K562 (cell line): ENCODE measurements around the gene MAP3K15. TPM values are rescaled to one million over a fixed set of nuclear protein-coding genes. Genes with fewer than 3 reads are reported as not detected.

Source experiments
- ATAC-seq: fragments of 200-7000 bp; cut with Tn5 transposase; 3 replicates; pipeline ENCODE4 v1.9.1; 2020; ENCODE audit warnings: moderate library complexity
- BruUV-seq: library from RNA; stranded (reverse); fragments of 400-500 nt; replicated peaks from 2 replicates; lab custom pipeline; 2021; lab: Mats Ljungman, UMichigan
- CTCF ChIA-PET: fragments of 300-600 bp; formaldehyde crosslinking; extraction: SDS; loops from one replicate; lab custom pipeline; 2021; ENCODE audit warnings: low intra/inter-chr PET ratio; lab: Yijun Ruan, JAX
- POLR2A ChIA-PET: fragments of 300-600, 350-650 bp; sonication (Branson Sonifier 250); formaldehyde crosslinking; extraction: SDS; loops from one replicate; lab custom pipeline; 2021; ENCODE audit warnings: antibody characterized with exemption, inconsistent platforms; lab: Yijun Ruan, JAX
- DNase-seq, 4 experiments: peaks; one replicate each; pipeline versions ENCODE4 v3.0.0 to v3.0.0-alpha.2; 2011 to 2018; ENCODE audit warnings: low spot score in 3 of 4, mixed read lengths in 3 of 4; ENCODE audit errors: extremely low read depth in 1 of 4
- FAIRE-seq: peaks from 2 replicates; lab custom pipeline; 2011; peaks lifted over from hg19 to GRCh38; lab: Jason Lieb, UNC
- H2AFZ ChIP-seq: 2 replicates; pipeline ENCODE4 v1.6.0; 2011; ENCODE audit warnings: low read depth, low read length, control low read depth, inconsistent platforms
- H3K27ac ChIP-seq: fragments of 200-600 bp; 3 replicates; pipeline ENCODE4 v1.8.0; 2011; ENCODE audit warnings: low read depth, mild to moderate bottlenecking, control low read depth, inconsistent platforms, low read length, moderate library complexity, mixed read lengths; ENCODE audit errors: extremely low read depth
- H3K27me3 ChIP-seq, 2 experiments: fragments of 300-600 bp in 1 of 2; 2 replicates in 1 of 2; 3 replicates in 1 of 2; pipeline versions ENCODE4 v1.6.0 to v1.8.0; 2011; ENCODE audit warnings: inconsistent platforms in 2 of 2, low read length in 2 of 2, mild to moderate bottlenecking in 1 of 2, mixed read lengths in 1 of 2, moderate library complexity in 1 of 2; ENCODE audit not compliant: control insufficient read depth in 2 of 2, insufficient read depth in 2 of 2
- H3K36me3 ChIP-seq: fragments of 300-600 bp; 3 replicates; pipeline ENCODE4 v1.8.0; 2011; ENCODE audit warnings: mild to moderate bottlenecking, low read length, inconsistent platforms; ENCODE audit not compliant: control insufficient read depth, insufficient read depth
- H3K4me1 ChIP-seq, 2 experiments: fragments of 200-600 bp in 1 of 2; replicated peaks in 1 of 2; 2 replicates in 1 of 2; 3 replicates in 1 of 2; pipeline versions ENCODE4 v1.5.1 to v1.8.0; 2011; ENCODE audit warnings: inconsistent platforms in 2 of 2, low read length in 2 of 2, mild to moderate bottlenecking in 1 of 2, mixed read lengths in 1 of 2, moderate library complexity in 1 of 2; ENCODE audit not compliant: control insufficient read depth in 2 of 2, insufficient read depth in 2 of 2
- H3K4me2 ChIP-seq: 2 replicates; pipeline ENCODE4 v1.6.1; 2011; ENCODE audit warnings: low read length, control low read depth, inconsistent platforms, mixed read lengths; ENCODE audit not compliant: insufficient read depth
- H3K4me3 ChIP-seq: fragments of 200-600 bp; sonication (generic), shearing (Covaris generic); 2 replicates; pipeline ENCODE4 v1.5.1; 2016; ENCODE audit warnings: control low read depth, inconsistent platforms
- H3K79me2 ChIP-seq: fragments of 200-600 bp; 3 replicates; pipeline ENCODE4 v1.8.0; 2011; ENCODE audit warnings: low read length, inconsistent platforms; ENCODE audit not compliant: control insufficient read depth, insufficient read depth
- H3K9ac ChIP-seq, 2 experiments: 2 replicates each; pipeline versions ENCODE4 v1.6.0 to v1.6.1; 2011; ENCODE audit warnings: low read depth in 2 of 2, low read length in 2 of 2, control low read depth in 1 of 2, inconsistent platforms in 1 of 2, mild to moderate bottlenecking in 1 of 2, mixed read lengths in 1 of 2; ENCODE audit not compliant: insufficient read depth in 1 of 2
- H3K9me1 ChIP-seq: one replicate; pipeline ENCODE4 v1.6.0; 2011; ENCODE audit warnings: inconsistent platforms, mild to moderate bottlenecking, low read length, moderate library complexity; ENCODE audit not compliant: control insufficient read depth, insufficient read depth
- H3K9me3 ChIP-seq: replicated peaks from 2 replicates; pipeline ENCODE4 v1.5.1; 2011; ENCODE audit warnings: low read depth, low read length, inconsistent platforms; ENCODE audit not compliant: control insufficient read depth, insufficient read depth
- H4K20me1 ChIP-seq: replicated peaks from 2 replicates; pipeline ENCODE4 v1.6.1; 2011; ENCODE audit warnings: low read length, inconsistent platforms, mixed read lengths; ENCODE audit not compliant: control insufficient read depth, insufficient read depth
- CBX2 ChIP-seq: fragments of 200-600 bp; sonication (generic); IDR thresholded peaks from one replicate; pipeline ENCODE4 v1.6.1; 2012; ENCODE audit warnings: mild to moderate bottlenecking, low read length, inconsistent platforms; ENCODE audit not compliant: insufficient read depth, poor library complexity, severe bottlenecking
- EP400 ChIP-seq: fragments of 450-650 bp; IDR thresholded peaks from 2 replicates; pipeline ENCODE4 v1.6.1; 2017; ENCODE audit warnings: antibody characterized with exemption, mild to moderate bottlenecking, moderate library complexity
- MAFG ChIP-seq: fragments of 450-650 bp; conservative IDR thresholded peaks from 2 replicates; pipeline ENCODE4 v1.6.1; 2016; ENCODE audit warnings: missing genetic modification characterization, missing compliant biosample characterization
- MCM5 ChIP-seq: fragments of 450-650 bp; IDR thresholded peaks from 2 replicates; pipeline ENCODE4 v1.6.1; 2016; ENCODE audit warnings: low read depth
- MED1 ChIP-seq: sonication (generic); formaldehyde crosslinking; IDR thresholded peaks from 2 replicates; pipeline ENCODE4 v1.8.1; 2023; ENCODE audit warnings: missing genetic modification reagents, borderline replicate concordance
- NBN ChIP-seq: fragments of 450-650 bp; IDR thresholded peaks from 2 replicates; pipeline ENCODE4 v1.6.1; 2016; ENCODE audit warnings: low read depth, mild to moderate bottlenecking
- TRIM24 ChIP-seq, 2 experiments: fragments of 450-650 bp; IDR thresholded peaks; 2 replicates each; pipeline ENCODE4 v1.6.1; 2016
- WHSC1 ChIP-seq: IDR thresholded peaks from one replicate; pipeline ENCODE4 v1.6.1; 2012; ENCODE audit warnings: low read length, control low read depth, inconsistent platforms
- ZNF212 ChIP-seq: fragments of 450-650 bp; formaldehyde crosslinking; IDR thresholded peaks from 2 replicates; pipeline ENCODE4 v1.4.0; 2020; ENCODE audit warnings: mild to moderate bottlenecking
- ZNF766 ChIP-seq: fragments of 200-800 bp; sonication (Bioruptor generic); conservative IDR thresholded peaks from 2 replicates; pipeline ENCODE4 v1.6.1; 2016; ENCODE audit warnings: missing genetic modification characterization, missing compliant biosample characterization
- WGBS: fragments of 100-300 bp; shearing (Covaris generic); methylation state at CpG from one replicate; pipeline ENCODE4 v1.1.6; 2016; ENCODE audit warnings: low coverage, mixed read lengths; ENCODE audit not compliant: insufficient coverage; ENCODE audit errors: missing lambda C conversion rate; 5-methylcytosine and 5-hydroxymethylcytosine counted together
- in situ Hi-C: fragments of 300-500 bp; cut with MboI; formaldehyde crosslinking; loops from 4 replicates; pipeline ENCODE4 v1.15.0; 2018; ENCODE audit warnings: inconsistent platforms, mixed read lengths
- intact Hi-C: fragments of 100-400 bp; cut with micrococcal nuclease; formaldehyde crosslinking; loops from 2 replicates; pipeline ENCODE4 v1.14.2; 2022
- polyA plus RNA-seq, 8 experiments: library from polyadenylated mRNA; depleted of rRNA in 4 of 8; stranded (reverse) in 5 of 8; unstranded in 3 of 8; fragments of >200 nt; fragmentation: Nextera tagmentation in 2 of 8; fragmentation: Illumina TruSeq in 1 of 8; extraction: Ambion mirVana in 2 of 8; extraction: Trizol in 1 of 8; gene quantifications; 2 replicates each; pipeline versions ENCODE4 v1.2.1 to v1.2.3, GENCODE V29; 2011 to 2014; ENCODE audit warnings: inconsistent platforms in 1 of 8, missing spikeins in 1 of 8
- total RNA-seq, 7 experiments: library from RNA; depleted of rRNA in 6 of 7; stranded (reverse); fragments of >200 nt in 6 of 7; fragmentation: Illumina TruSeq in 2 of 7; extraction: Trizol in 2 of 7; gene quantifications; 2 replicates each; pipeline versions ENCODE4 v1.2.1 to v1.2.3, GENCODE V29; 2011 to 2021; ENCODE audit warnings: low replicate concordance in 1 of 7
- TF ChIP-seq, protein P1 (sequence below): fragments of 450-650 bp; IDR thresholded peaks from 2 replicates; pipeline ENCODE4 v1.6.1; 2016; ENCODE audit warnings: low read depth
- TF ChIP-seq, protein P2 (sequence below): sonication (generic); formaldehyde crosslinking; IDR thresholded peaks from 2 replicates; pipeline ENCODE4 v1.8.0; 2022; ENCODE audit warnings: missing genetic modification reagents, mild to moderate bottlenecking, borderline replicate concordance

MAP3K15 gene
- total and polyA plus RNA-seq, 9 of the 15 experiments (the other 6 are each of a cell fraction or from before 2014, with no cell fraction given), result 0.03 to 0.29 (median 0.14) TPM; not detected in 5

DNA sequence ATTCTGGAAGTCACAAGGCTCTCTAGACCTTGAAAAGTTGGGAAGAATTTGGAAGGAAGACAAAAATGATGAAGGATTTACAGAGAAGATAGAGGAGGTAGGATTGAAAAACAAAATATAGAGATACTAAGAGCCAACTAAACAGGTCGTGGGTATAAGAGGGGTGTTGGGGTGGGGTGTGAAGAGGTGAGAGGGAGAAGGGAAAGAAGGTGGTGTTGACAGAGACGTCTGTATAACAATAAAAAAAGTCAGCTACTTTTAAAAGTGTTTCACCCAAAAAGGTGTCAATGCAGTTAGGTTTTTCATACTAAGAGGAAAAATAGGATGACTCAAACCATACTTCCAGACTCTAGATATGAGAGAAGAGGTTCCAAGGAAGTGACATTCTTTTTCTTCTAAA is 33.0 kb upstream of the MAP3K15 start:
- in situ Hi-C loops, result no loop called here
- no peak for ATAC-seq

More for the DNA sequence above, 33.0 kb upstream of the MAP3K15 start:
- Histone ChIP-seq H3K9me3 (no peaks in the 10 kb centered on the region), H3K4me3 (no peak overlapping the region), H3K9me1 (no peaks in the 10 kb centered on the region), H2AFZ (no peak overlapping the region), H3K4me1 (no peaks in the 10 kb centered on the region), H3K36me3 (no peaks in the 10 kb centered on the region), H3K27ac (no peak overlapping the region), H3K79me2 (no peaks in the 10 kb centered on the region), H3K4me2 (no peak overlapping the region), H4K20me1 (no peaks in the 10 kb centered on the region; the same call in 1 of the 2 replicates), H3K9ac (no peak overlapping the region), H3K27me3 (peaks cover 0 to 22% of the 10 kb centered on the region in 2 experiments; a peak in 2 of 5 replicates)
- intact Hi-C loops, result no loop called here
- POLR2A ChIA-PET, result no interaction called here
- TF ChIP-seq, protein P1, sequence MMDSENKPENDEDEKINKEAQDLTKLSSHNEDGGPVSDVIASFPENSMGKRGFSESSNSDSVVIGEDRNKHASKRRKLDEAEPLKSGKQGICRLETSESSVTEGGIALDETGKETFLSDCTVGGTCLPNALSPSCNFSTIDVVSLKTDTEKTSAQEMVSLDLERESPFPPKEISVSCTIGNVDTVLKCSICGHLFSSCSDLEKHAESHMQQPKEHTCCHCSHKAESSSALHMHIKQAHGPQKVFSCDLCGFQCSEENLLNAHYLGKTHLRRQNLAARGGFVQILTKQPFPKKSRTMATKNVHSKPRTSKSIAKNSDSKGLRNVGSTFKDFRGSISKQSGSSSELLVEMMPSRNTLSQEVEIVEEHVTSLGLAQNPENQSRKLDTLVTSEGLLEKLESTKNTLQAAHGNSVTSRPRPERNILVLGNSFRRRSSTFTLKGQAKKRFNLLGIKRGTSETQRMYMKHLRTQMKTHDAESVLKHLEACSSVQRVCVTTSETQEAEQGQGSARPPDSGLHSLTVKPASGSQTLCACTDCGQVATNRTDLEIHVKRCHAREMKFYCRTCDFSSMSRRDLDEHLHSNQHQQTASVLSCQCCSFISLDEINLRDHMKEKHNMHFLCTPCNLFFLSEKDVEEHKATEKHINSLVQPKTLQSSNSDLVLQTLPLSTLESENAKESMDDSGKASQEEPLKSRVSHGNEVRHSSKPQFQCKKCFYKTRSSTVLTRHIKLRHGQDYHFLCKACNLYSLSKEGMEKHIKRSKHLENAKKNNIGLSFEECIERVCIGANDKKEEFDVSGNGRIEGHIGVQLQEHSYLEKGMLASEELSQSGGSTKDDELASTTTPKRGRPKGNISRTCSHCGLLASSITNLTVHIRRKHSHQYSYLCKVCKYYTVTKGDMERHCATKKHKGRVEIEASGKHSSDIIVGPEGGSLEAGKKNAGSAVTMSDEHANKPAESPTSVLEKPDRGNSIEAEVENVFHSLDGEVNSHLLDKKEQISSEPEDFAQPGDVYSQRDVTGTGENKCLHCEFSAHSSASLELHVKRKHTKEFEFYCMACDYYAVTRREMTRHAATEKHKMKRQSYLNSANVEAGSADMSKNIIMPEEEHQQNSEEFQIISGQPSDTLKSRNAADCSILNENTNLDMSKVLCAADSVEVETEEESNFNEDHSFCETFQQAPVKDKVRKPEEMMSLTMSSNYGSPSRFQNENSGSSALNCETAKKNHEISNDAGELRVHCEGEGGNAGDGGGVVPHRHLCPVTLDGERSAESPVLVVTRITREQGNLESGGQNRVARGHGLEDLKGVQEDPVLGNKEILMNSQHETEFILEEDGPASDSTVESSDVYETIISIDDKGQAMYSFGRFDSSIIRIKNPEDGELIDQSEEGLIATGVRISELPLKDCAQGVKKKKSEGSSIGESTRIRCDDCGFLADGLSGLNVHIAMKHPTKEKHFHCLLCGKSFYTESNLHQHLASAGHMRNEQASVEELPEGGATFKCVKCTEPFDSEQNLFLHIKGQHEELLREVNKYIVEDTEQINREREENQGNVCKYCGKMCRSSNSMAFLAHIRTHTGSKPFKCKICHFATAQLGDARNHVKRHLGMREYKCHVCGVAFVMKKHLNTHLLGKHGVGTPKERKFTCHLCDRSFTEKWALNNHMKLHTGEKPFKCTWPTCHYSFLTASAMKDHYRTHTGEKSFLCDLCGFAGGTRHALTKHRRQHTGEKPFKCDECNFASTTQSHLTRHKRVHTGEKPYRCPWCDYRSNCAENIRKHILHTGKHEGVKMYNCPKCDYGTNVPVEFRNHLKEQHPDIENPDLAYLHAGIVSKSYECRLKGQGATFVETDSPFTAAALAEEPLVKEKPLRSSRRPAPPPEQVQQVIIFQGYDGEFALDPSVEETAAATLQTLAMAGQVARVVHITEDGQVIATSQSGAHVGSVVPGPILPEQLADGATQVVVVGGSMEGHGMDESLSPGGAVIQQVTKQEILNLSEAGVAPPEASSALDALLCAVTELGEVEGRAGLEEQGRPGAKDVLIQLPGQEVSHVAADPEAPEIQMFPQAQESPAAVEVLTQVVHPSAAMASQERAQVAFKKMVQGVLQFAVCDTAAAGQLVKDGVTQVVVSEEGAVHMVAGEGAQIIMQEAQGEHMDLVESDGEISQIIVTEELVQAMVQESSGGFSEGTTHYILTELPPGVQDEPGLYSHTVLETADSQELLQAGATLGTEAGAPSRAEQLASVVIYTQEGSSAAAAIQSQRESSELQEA, result no peak
- TF ChIP-seq MAFG, result no peak
- TF ChIP-seq ZNF766, result no peak
- TF ChIP-seq, protein P2, sequence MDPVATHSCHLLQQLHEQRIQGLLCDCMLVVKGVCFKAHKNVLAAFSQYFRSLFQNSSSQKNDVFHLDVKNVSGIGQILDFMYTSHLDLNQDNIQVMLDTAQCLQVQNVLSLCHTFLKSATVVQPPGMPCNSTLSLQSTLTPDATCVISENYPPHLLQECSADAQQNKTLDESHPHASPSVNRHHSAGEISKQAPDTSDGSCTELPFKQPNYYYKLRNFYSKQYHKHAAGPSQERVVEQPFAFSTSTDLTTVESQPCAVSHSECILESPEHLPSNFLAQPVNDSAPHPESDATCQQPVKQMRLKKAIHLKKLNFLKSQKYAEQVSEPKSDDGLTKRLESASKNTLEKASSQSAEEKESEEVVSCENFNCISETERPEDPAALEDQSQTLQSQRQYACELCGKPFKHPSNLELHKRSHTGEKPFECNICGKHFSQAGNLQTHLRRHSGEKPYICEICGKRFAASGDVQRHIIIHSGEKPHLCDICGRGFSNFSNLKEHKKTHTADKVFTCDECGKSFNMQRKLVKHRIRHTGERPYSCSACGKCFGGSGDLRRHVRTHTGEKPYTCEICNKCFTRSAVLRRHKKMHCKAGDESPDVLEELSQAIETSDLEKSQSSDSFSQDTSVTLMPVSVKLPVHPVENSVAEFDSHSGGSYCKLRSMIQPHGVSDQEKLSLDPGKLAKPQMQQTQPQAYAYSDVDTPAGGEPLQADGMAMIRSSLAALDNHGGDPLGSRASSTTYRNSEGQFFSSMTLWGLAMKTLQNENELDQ (CRISPR knock-in tag), result no peak
- no peak for TF ChIP-seq NBN
- no peak for TF ChIP-seq MCM5
- TF ChIP-seq MED1 (CRISPR knock-in tag), result no peak
- TF ChIP-seq ZNF212, result no peak
- TF ChIP-seq CBX2, result no peak
- no peak for TF ChIP-seq TRIM24 (IDR thresholded peaks at IDR 0.05)
- no peak for TF ChIP-seq WHSC1
- TF ChIP-seq EP400, result no peak
- DNase-seq, result no peak
- CTCF ChIA-PET, result no interaction called here
- BruUV-seq, result no TSS peak
- FAIRE-seq, result no peak
- WGBS, result 0% methylated on average over 2 of the region's 2 CpGs
